Measurements from ENCODE around the gene MCF2L2. TPM values are rescaled to one million over a fixed set of nuclear protein-coding genes. Genes with fewer than 3 reads are reported as not detected.

Gene MCF2L2, protein sequence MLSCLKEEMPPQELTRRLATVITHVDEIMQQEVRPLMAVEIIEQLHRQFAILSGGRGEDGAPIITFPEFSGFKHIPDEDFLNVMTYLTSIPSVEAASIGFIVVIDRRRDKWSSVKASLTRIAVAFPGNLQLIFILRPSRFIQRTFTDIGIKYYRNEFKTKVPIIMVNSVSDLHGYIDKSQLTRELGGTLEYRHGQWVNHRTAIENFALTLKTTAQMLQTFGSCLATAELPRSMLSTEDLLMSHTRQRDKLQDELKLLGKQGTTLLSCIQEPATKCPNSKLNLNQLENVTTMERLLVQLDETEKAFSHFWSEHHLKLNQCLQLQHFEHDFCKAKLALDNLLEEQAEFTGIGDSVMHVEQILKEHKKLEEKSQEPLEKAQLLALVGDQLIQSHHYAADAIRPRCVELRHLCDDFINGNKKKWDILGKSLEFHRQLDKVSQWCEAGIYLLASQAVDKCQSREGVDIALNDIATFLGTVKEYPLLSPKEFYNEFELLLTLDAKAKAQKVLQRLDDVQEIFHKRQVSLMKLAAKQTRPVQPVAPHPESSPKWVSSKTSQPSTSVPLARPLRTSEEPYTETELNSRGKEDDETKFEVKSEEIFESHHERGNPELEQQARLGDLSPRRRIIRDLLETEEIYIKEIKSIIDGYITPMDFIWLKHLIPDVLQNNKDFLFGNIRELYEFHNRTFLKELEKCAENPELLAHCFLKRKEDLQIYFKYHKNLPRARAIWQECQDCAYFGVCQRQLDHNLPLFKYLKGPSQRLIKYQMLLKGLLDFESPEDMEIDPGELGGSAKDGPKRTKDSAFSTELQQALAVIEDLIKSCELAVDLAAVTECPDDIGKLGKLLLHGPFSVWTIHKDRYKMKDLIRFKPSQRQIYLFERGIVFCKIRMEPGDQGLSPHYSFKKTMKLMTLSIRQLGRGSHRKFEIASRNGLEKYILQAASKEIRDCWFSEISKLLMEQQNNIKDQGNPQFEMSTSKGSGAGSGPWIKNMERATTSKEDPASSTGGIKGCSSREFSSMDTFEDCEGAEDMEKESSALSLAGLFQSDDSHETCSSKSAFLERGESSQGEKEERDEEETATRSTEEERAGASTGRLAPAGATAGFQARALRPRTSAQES
- total RNA-seq (1.5 and 1.6 TPM in 2 replicates), polyA plus RNA-seq (0.03 TPM in 1 of 2 replicates, not detected in the other), polyA minus RNA-seq (0.17 and 0.50 TPM in 2 replicates)
- total RNA-seq (2013), result 0.26 TPM

DNA sequence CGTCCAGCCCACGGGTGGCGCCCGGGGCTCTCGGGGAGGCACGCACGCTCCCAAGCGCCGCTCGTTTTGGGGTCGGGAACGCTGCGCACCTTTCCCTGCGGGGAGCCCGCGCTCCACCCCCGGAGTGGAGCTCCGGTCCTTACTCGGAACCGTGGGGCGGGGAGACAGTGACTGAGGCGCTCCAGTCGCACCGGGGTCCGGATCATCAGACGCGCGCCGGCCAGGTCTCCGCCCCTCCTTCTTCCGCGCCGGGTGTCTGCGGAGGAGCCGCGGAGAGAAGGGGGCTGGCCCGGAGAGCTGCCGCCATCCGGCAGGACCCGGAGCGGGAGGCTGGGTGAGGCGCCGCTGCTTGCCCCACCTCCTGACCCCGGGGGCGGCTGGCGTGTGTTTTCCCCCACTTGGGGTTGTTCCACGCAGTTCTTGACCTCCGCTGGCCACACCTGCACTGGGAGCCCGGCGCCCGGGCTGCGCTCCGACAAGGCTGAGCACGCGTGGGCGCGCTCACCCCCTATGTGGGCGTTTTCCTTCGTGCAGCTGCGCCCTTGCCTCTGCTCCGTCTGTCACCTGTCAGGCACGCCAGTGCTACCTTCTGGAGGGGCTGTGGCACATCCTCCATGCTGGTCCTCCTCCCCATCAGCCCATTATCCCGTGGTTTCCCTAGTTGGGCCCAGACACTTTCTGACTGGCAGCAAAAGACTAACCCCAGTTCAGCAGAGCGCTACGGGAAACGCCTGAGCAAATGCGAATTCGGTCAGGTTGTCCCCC lies at the start of gene MCF2L2:
MCF2L2 (minus strand) TSS at position 173 of the 765 bp plus-strand sequence. CDS start 642 bp downstream, outside the sequence.
- H3K9me3 ChIP-seq (ENCODE audit: control extremely low read depth in 1 of 3, control insufficient read depth in 2 of 3, insufficient read depth in 1 of 3, low read length in 2 of 3), result peaks cover 0 to 11% (median 0%) of the 10 kb centered on the region in 3 donors
- TF ChIP-seq, protein P1, sequence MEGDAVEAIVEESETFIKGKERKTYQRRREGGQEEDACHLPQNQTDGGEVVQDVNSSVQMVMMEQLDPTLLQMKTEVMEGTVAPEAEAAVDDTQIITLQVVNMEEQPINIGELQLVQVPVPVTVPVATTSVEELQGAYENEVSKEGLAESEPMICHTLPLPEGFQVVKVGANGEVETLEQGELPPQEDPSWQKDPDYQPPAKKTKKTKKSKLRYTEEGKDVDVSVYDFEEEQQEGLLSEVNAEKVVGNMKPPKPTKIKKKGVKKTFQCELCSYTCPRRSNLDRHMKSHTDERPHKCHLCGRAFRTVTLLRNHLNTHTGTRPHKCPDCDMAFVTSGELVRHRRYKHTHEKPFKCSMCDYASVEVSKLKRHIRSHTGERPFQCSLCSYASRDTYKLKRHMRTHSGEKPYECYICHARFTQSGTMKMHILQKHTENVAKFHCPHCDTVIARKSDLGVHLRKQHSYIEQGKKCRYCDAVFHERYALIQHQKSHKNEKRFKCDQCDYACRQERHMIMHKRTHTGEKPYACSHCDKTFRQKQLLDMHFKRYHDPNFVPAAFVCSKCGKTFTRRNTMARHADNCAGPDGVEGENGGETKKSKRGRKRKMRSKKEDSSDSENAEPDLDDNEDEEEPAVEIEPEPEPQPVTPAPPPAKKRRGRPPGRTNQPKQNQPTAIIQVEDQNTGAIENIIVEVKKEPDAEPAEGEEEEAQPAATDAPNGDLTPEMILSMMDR (IDR thresholded peaks at IDR 0.05), result no peak
- TF ChIP-seq EZH2 (IDR thresholded peaks at IDR 0.05; ENCODE audit: borderline replicate concordance, insufficient read depth, low read depth, low read length, poor library complexity, severe bottlenecking), result no peak
- Mint-ChIP-seq H3K27me3 (peaks cover 33% of the 10 kb centered on the region), H3K4me1 (peaks cover 11% of the 10 kb centered on the region), H3K4me3 (peak within 1 kb of the TSS; percentile 90), H3K9me3 (ENCODE audit: insufficient read depth) (no peaks in the 10 kb centered on the region), H3K27ac (peak within 1 kb of the TSS; percentile 57)
- no peaks in the 10 kb centered on the region for H3K79me2 ChIP-seq (ENCODE audit: control insufficient read depth, insufficient read depth, low read length)
- no peaks in the 10 kb centered on the region for H4K20me1 ChIP-seq (ENCODE audit: control insufficient read depth, insufficient read depth, low read length, poor library complexity, severe bottlenecking)
- POLR2A ChIA-PET, result no interaction called here
- WGBS (ENCODE audit: insufficient coverage), result under 1% methylated on average over 68 of the region's 68 CpGs
- peak within 1 kb of the TSS; percentile 31 to 74 (median 60) for H3K4me3 ChIP-seq (ENCODE audit: control extremely low read depth in 1 of 5, extremely low read depth in 1 of 5, insufficient read depth in 1 of 5, low read depth in 2 of 5, low read length in 4 of 5)
- DNase-seq (peak; percentile 69), ATAC-seq (ENCODE audit: low read depth) (peak; percentile 86)
- H2AFZ ChIP-seq (ENCODE audit: insufficient read depth, low read depth, low read length, poor library complexity, severe bottlenecking), result peak within 1 kb of the TSS; percentile 84
- H3K4me2 ChIP-seq (replicated peaks; ENCODE audit: low read depth, low read length, poor library complexity, severe bottlenecking), result peak within 1 kb of the TSS; percentile 97
- H3K36me3 ChIP-seq (replicated peaks in 1 of 2; ENCODE audit: control extremely low read depth in 1 of 2, control insufficient read depth in 1 of 2, extremely low read depth in 1 of 2, insufficient read depth in 2 of 2, low read length in 1 of 2), result no peaks in the 10 kb centered on the region
- CTCF ChIA-PET, result interaction anchor here (0.8 to 1.0 kb wide), 3 partner anchors 42 to 456 kb away, joined by 3 read pairs; no protein-coding TSS in a partner anchor
- peaks cover 13 to 18% of the 10 kb centered on the region in 2 donors for H3K4me1 ChIP-seq (ENCODE audit: control insufficient read depth in 2 of 2, insufficient read depth in 2 of 2, low read length in 2 of 2)
- H3K27ac ChIP-seq (ENCODE audit: low read length in 2 of 2), result no peak within 1 kb of the TSS
- H3K27me3 ChIP-seq (replicated peaks in 1 of 4; ENCODE audit: control extremely low read depth in 1 of 4, control insufficient read depth in 3 of 4, insufficient read depth in 4 of 4, low read length in 3 of 4), result peaks cover 0 to 55% (median 23%) of the 10 kb centered on the region in 4 experiments
- intact Hi-C loops (cut with micrococcal nuclease), result loop anchor here (2.0 kb wide), 1 partner anchor 18 kb away; no protein-coding TSS in a partner anchor
- peak within 1 kb of the TSS; percentile 71 for H3K9ac ChIP-seq (ENCODE audit: low read length)

All from B cell (primary cell).